H9 (cell line): ENCODE results near the gene LRRC70. TPM values are rescaled to one million over a fixed set of nuclear protein-coding genes. Genes with fewer than 3 reads are reported as not detected.

ENCODE experiments used
- DNase-seq: peaks from one replicate; pipeline ENCODE4 v3.0.0-alpha.2; 2017
- H2AFZ ChIP-seq: one replicate; pipeline ENCODE4 v1.6.1; 2013; ENCODE audit warnings: mild to moderate bottlenecking, low read length, control low read depth, moderate library complexity
- H2AK5ac ChIP-seq: 2 replicates; pipeline ENCODE4 v1.6.1; 2013; ENCODE audit warnings: low read length, control low read depth, mixed read lengths; ENCODE audit not compliant: insufficient read length
- H2BK120ac ChIP-seq: one replicate; pipeline ENCODE4 v1.6.1; 2013; ENCODE audit warnings: low read depth, mild to moderate bottlenecking, low read length, control low read depth, inconsistent platforms; ENCODE audit not compliant: poor library complexity, severe bottlenecking
- H2BK12ac ChIP-seq: 2 replicates; pipeline ENCODE4 v1.6.1; 2013; ENCODE audit warnings: low read length, control low read depth, mixed read lengths, low read depth; ENCODE audit not compliant: insufficient read length
- H2BK15ac ChIP-seq: 2 replicates; pipeline ENCODE4 v1.6.1; 2013; ENCODE audit warnings: low read depth, low read length, control low read depth
- H2BK20ac ChIP-seq: one replicate; pipeline ENCODE4 v1.6.1; 2013; ENCODE audit warnings: low read depth, mild to moderate bottlenecking, low read length, control low read depth, inconsistent platforms; ENCODE audit not compliant: poor library complexity, severe bottlenecking
- H2BK5ac ChIP-seq: 2 replicates; pipeline ENCODE4 v1.6.1; 2013; ENCODE audit warnings: low read length, control low read depth, mixed read lengths; ENCODE audit not compliant: insufficient read length
- H3K14ac ChIP-seq: 2 replicates; pipeline ENCODE4 v1.6.1; 2013; ENCODE audit warnings: low read length, control low read depth; ENCODE audit not compliant: insufficient read depth
- H3K18ac ChIP-seq: 2 replicates; pipeline ENCODE4 v1.6.1; 2013; ENCODE audit warnings: low read depth, mild to moderate bottlenecking, mixed read lengths, low read length, control low read depth; ENCODE audit not compliant: insufficient read length
- H3K23ac ChIP-seq: 2 replicates; pipeline ENCODE4 v1.6.1; 2013; ENCODE audit warnings: low read length, control low read depth, mixed read lengths, low read depth; ENCODE audit not compliant: insufficient read length
- H3K23me2 ChIP-seq: 2 replicates; pipeline ENCODE4 v1.6.1; 2013; ENCODE audit warnings: low read depth, mild to moderate bottlenecking, mixed read lengths, low read length, control low read depth; ENCODE audit not compliant: insufficient read length, poor library complexity, severe bottlenecking
- H3K27ac ChIP-seq: 2 replicates; pipeline ENCODE4 v1.5.1; 2013; ENCODE audit warnings: low read length, control low read depth, mixed read lengths, low read depth; ENCODE audit not compliant: insufficient read length
- H3K27me3 ChIP-seq: 2 replicates; pipeline ENCODE4 v1.6.1; 2013; ENCODE audit warnings: low read length, control low read depth, inconsistent platforms; ENCODE audit not compliant: insufficient read depth
- H3K4ac ChIP-seq: 2 replicates; pipeline ENCODE4 v1.6.1; 2013; ENCODE audit warnings: low read depth, mild to moderate bottlenecking, control low read depth, inconsistent platforms, low read length, moderate library complexity
- H3K4me1 ChIP-seq: 2 replicates; pipeline ENCODE4 v1.6.1; 2013; ENCODE audit warnings: low read length, control low read depth, inconsistent platforms; ENCODE audit not compliant: insufficient read depth
- H3K4me2 ChIP-seq: 2 replicates; pipeline ENCODE4 v1.6.1; 2013; ENCODE audit warnings: low read length, control low read depth, mixed read lengths; ENCODE audit not compliant: insufficient read length, insufficient read depth
- H3K56ac ChIP-seq: 2 replicates; pipeline ENCODE4 v1.6.1; 2013; ENCODE audit warnings: low read depth, mild to moderate bottlenecking, mixed read lengths, low read length, control low read depth; ENCODE audit not compliant: insufficient read length
- H3K79me1 ChIP-seq: 2 replicates; pipeline ENCODE4 v1.6.1; 2013; ENCODE audit warnings: low read depth, mild to moderate bottlenecking, moderate library complexity, low read length, control low read depth, inconsistent platforms; ENCODE audit not compliant: insufficient read depth, poor library complexity, severe bottlenecking
- H3K79me2 ChIP-seq: 2 replicates; pipeline ENCODE4 v1.6.1; 2013; ENCODE audit warnings: low read length, control low read depth, inconsistent platforms; ENCODE audit not compliant: insufficient read depth
- H3K9ac ChIP-seq: 2 replicates; pipeline ENCODE4 v1.6.1; 2013; ENCODE audit warnings: low read length, control low read depth, mixed read lengths; ENCODE audit not compliant: insufficient read length; ENCODE audit errors: extremely low read depth
- H3K9me3 ChIP-seq: one replicate; pipeline ENCODE4 v1.6.1; 2013; ENCODE audit warnings: low read depth, low read length, inconsistent platforms; ENCODE audit not compliant: control insufficient read depth
- H3T11ph ChIP-seq: one replicate; pipeline ENCODE4 v1.6.1; 2013; ENCODE audit warnings: mild to moderate bottlenecking, low read length, control low read depth, inconsistent platforms
- H4K20me1 ChIP-seq: one replicate; pipeline ENCODE4 v1.6.1; 2013; ENCODE audit not compliant: control insufficient read depth, insufficient read length, insufficient read depth
- H4K5ac ChIP-seq: 2 replicates; pipeline ENCODE4 v1.6.1; 2013; ENCODE audit warnings: low read depth, mild to moderate bottlenecking, mixed read lengths, low read length, control low read depth; ENCODE audit not compliant: insufficient read length
- H4K8ac ChIP-seq: replicated peaks from 2 replicates; pipeline ENCODE4 v1.6.1; 2013; ENCODE audit warnings: low read length, control low read depth, mixed read lengths, low read depth; ENCODE audit not compliant: insufficient read length
- H4K91ac ChIP-seq: 2 replicates; pipeline ENCODE4 v1.6.1; 2013; ENCODE audit warnings: low read depth, mild to moderate bottlenecking, moderate library complexity, mixed read lengths, low read length, control low read depth; ENCODE audit not compliant: insufficient read length
- H3K27ac Mint-ChIP-seq, 3 experiments: 2 replicates in 2 of 3; 3 replicates in 1 of 3; pipeline ENCODE4 v1.8.0; 2020 to 2021; ENCODE audit warnings: mixed read lengths in 3 of 3, mild to moderate bottlenecking in 1 of 3, moderate library complexity in 1 of 3
- H3K27me3 Mint-ChIP-seq: 2 replicates; pipeline ENCODE4 v1.8.0; 2021; ENCODE audit warnings: low read depth, mild to moderate bottlenecking, moderate library complexity, mixed read lengths
- H3K36me3 Mint-ChIP-seq, 3 experiments: 2 replicates in 2 of 3; 3 replicates in 1 of 3; pipeline ENCODE4 v1.8.0; 2020 to 2021; ENCODE audit warnings: low read depth in 3 of 3, mixed read lengths in 3 of 3; ENCODE audit not compliant: insufficient read depth in 1 of 3
- H3K4me1 Mint-ChIP-seq, 2 experiments: 2 replicates each; pipeline ENCODE4 v1.8.0; 2020; ENCODE audit warnings: mixed read lengths in 2 of 2
- H3K4me3 Mint-ChIP-seq, 2 experiments: 2 replicates in 1 of 2; 3 replicates in 1 of 2; pipeline ENCODE4 v1.8.0; 2020 to 2021; ENCODE audit warnings: mild to moderate bottlenecking in 2 of 2, mixed read lengths in 2 of 2, moderate library complexity in 1 of 2
- H3K9me3 Mint-ChIP-seq, 2 experiments: 2 replicates in 1 of 2; 3 replicates in 1 of 2; pipeline ENCODE4 v1.8.0; 2020; ENCODE audit warnings: mild to moderate bottlenecking in 2 of 2, mixed read lengths in 2 of 2, moderate library complexity in 1 of 2
- CTCF ChIP-seq: fragments of 200-600 bp; sonication (generic); conservative IDR thresholded peaks from 3 replicates; pipeline ENCODE4 v1.8.0; 2021; ENCODE audit warnings: antibody characterized with exemption, mild to moderate bottlenecking
- WGBS: extraction: QIAGEN DNeasy Blood & Tissue Kit; methylation state at CpG from one replicate; pipeline ENCODE4 v1.1.7; 2013; ENCODE audit warnings: missing lambda C conversion rate, low lambda C conversion rate, mixed read lengths; ENCODE audit not compliant: insufficient read length; ENCODE audit errors: extremely low coverage; 5-methylcytosine and 5-hydroxymethylcytosine counted together
- total RNA-seq: library from RNA; stranded (reverse); gene quantifications from 2 replicates; pipeline ENCODE4 v1.2.1, GENCODE V29; 2021

Gene LRRC70
- total RNA-seq, 1 experiment from 2014 or later = 1.1 TPM

- no peak overlapping the region for H2BK20ac ChIP-seq
- H4K20me1 ChIP-seq = no peaks in the 10 kb centered on the region
- Mint-ChIP-seq H3K9me3 (no peaks in the 10 kb centered on the region), H3K4me3 (no peak overlapping the region), H3K36me3 (no peaks in the 10 kb centered on the region; a peak in 1 of 7 replicates), H3K4me1 (peaks cover 2 to 3% of the 10 kb centered on the region in 2 experiments; a peak in 2 of 4 replicates), H3K27ac (no peak overlapping the region), H3K27me3 (no peaks in the 10 kb centered on the region)
- TF ChIP-seq CTCF = no peak
- no peak overlapping the region for H2AFZ ChIP-seq
- H3K4me2 ChIP-seq = no peak overlapping the region
- H3K23me2 ChIP-seq = no peaks in the 10 kb centered on the region
- H3K9ac ChIP-seq = no peak overlapping the region
- H3K4ac ChIP-seq = no peak overlapping the region
- no CpG with 5 or more reads among the region's 2 CpGs for WGBS
- no peak for DNase-seq
- no peak overlapping the region for H3K27ac ChIP-seq
- no peaks in the 10 kb centered on the region for H3K9me3 ChIP-seq
- no peaks in the 10 kb centered on the region for H3K27me3 ChIP-seq
- no peak overlapping the region for H3K56ac ChIP-seq
- H2AK5ac ChIP-seq = no peak overlapping the region
- no peak overlapping the region for H2BK15ac ChIP-seq
- no peak overlapping the region for H4K91ac ChIP-seq
- no peaks in the 10 kb centered on the region for H3K79me1 ChIP-seq
- H3K79me2 ChIP-seq = no peaks in the 10 kb centered on the region
- H3K18ac ChIP-seq = no peak overlapping the region
- no peak overlapping the region for H2BK5ac ChIP-seq
- no peak overlapping the region for H4K8ac ChIP-seq
- no peak overlapping the region for H2BK120ac ChIP-seq
- no peak overlapping the region for H3K23ac ChIP-seq
- H2BK12ac ChIP-seq = no peak overlapping the region
- no peak overlapping the region for H4K5ac ChIP-seq
- no peaks in the 10 kb centered on the region for H3K4me1 ChIP-seq
- H3K14ac ChIP-seq = no peak overlapping the region
- no peak overlapping the region for H3T11ph ChIP-seq
Observed at GRCh38 chr5:62574599-62574998, 4.0 kb upstream of the LRRC70 start.
